ENCODE results near the gene SCN5A. TPM values are rescaled to one million over a fixed set of nuclear protein-coding genes. Genes with fewer than 3 reads are reported as not detected.

Gene SCN5A
- total RNA-seq, 1 experiment from 2014 or later, result 11.5 TPM

- Histone ChIP-seq H3K36me3 (ENCODE audit: control insufficient read depth in 1 of 2, insufficient read depth in 2 of 2, low read length in 2 of 2) (no peaks in the 10 kb centered on the region), H3K4me3 (replicated peaks in 1 of 2; ENCODE audit: low read depth in 1 of 2, low read length in 2 of 2) (no peak overlapping the region), H3K27ac (ENCODE audit: low read depth, low read length) (no peak overlapping the region), H3K4me1 (ENCODE audit: control insufficient read depth in 1 of 2, insufficient read depth in 2 of 2, low read length in 2 of 2) (no peaks in the 10 kb centered on the region), H3K4me2 (ENCODE audit: low read length) (no peak overlapping the region), H3K27me3 (ENCODE audit: insufficient read depth, low read length) (no peaks in the 10 kb centered on the region), H4K20me1 (ENCODE audit: insufficient read depth) (no peaks in the 10 kb centered on the region), H3K79me2 (ENCODE audit: insufficient read depth, low read length) (no peaks in the 10 kb centered on the region), H3K9me2 (ENCODE audit: insufficient read depth) (no peaks in the 10 kb centered on the region), H2AFZ (ENCODE audit: low read depth, low read length, poor library complexity, severe bottlenecking) (no peak overlapping the region), H3K9me3 (ENCODE audit: control insufficient read depth in 1 of 2, insufficient read depth in 1 of 2, low read depth in 1 of 2, low read length in 2 of 2) (no peaks in the 10 kb centered on the region), H3K9ac (ENCODE audit: low read length) (no peak overlapping the region)
- BruUV-seq (replicated peaks), result no TSS peak
- DNase-seq (ENCODE audit: low read depth, low spot score) (no peak), ATAC-seq (no peak)
- no peak for TF ChIP-seq CEBPB (IDR thresholded peaks at IDR 0.05; ENCODE audit: low read depth)
- no peak for TF ChIP-seq ZBTB33 (IDR thresholded peaks at IDR 0.05; ENCODE audit: extremely low read depth, insufficient replicate concordance, low read length)
- TF ChIP-seq FOSL1 (IDR thresholded peaks at IDR 0.05; ENCODE audit: low read depth), result no peak
- no peak for TF ChIP-seq CBX3 (IDR thresholded peaks at IDR 0.05; ENCODE audit: low read depth)
- TF ChIP-seq POLR2AphosphoS5 (IDR thresholded peaks at IDR 0.05; ENCODE audit: low read depth, low read length), result no peak
- no peak for TF ChIP-seq EZH2 (IDR thresholded peaks at IDR 0.05)
- ChIA-PET RAD21 (ENCODE audit: low non-redundant PET in 1 of 2, low total read pairs in 2 of 2, uncharacterized antibody in 2 of 2, unreplicated experiment in 2 of 2) (no interaction called here), CTCF (no interaction called here), POLR2A (no interaction called here)
- intact Hi-C loops (cut with micrococcal nuclease), result no loop called here
Measured at GRCh38 chr3:38551026-38551832, 98.3 kb downstream of the SCN5A start.
